Gastrocnemius medialis (tissue), 4 donors: ENCODE measurements around the gene RSPH1. TPM values are rescaled to one million over a fixed set of nuclear protein-coding genes. Genes with fewer than 3 reads are reported as not detected.

Experiments used
- ATAC-seq, 2 donors: fragments of 150-250 bp; one replicate each; pipeline ENCODE4 v1.9.1; 2016
- DNase-seq, 2 donors: peaks; one replicate each; pipeline ENCODE4 v3.0.0-alpha.2; 2019
- H3K27ac ChIP-seq, 4 donors: fragments of 200-600 bp; sonication (generic); 1 replicate in 1 of 4; 2 replicates in 3 of 4; pipeline ENCODE4 v1.5.1; 2016 to 2018; ENCODE audit warnings: mild to moderate bottlenecking in 2 of 4, moderate library complexity in 1 of 4
- H3K27me3 ChIP-seq, 3 donors: fragments of 200-600 bp; sonication (generic) in 2 of 3; 1 replicate in 1 of 3; 2 replicates in 2 of 3; pipeline versions ENCODE4 v1.5.1 to v1.6.0; 2016 to 2019; ENCODE audit warnings: mild to moderate bottlenecking in 1 of 3, moderate library complexity in 1 of 3
- H3K36me3 ChIP-seq, 2 donors: fragments of 200-600 bp; sonication (generic) in 1 of 2; one replicate each; pipeline ENCODE4 v1.5.1; 2017 to 2018
- H3K4me1 ChIP-seq, 2 donors: fragments of 200-600 bp; sonication (generic) in 1 of 2; one replicate each; pipeline ENCODE4 v1.5.1; 2016 to 2017; ENCODE audit warnings: mild to moderate bottlenecking in 2 of 2
- H3K4me3 ChIP-seq, 4 donors: fragments of 200-600 bp; sonication (generic) in 3 of 4; 1 replicate in 1 of 4; 2 replicates in 3 of 4; pipeline ENCODE4 v1.5.1; 2016 to 2019; ENCODE audit warnings: mild to moderate bottlenecking in 2 of 4
- H3K9me3 ChIP-seq, 3 donors: fragments of 200-600 bp; sonication (generic) in 2 of 3; 1 replicate in 1 of 3; 2 replicates in 2 of 3; pipeline ENCODE4 v1.5.1; 2016 to 2019
- POLR2A ChIP-seq, 2 donors: fragments of 450-650 bp; IDR thresholded peaks; one replicate each; pipeline ENCODE4 v1.6.1; 2017; ENCODE audit warnings: antibody characterized with exemption in 2 of 2, mild to moderate bottlenecking in 2 of 2, moderate library complexity in 2 of 2
- in situ Hi-C, 4 donors: fragments of 200-750 bp; cut with MboI; loops; one replicate each; pipeline versions ENCODE4 v1.15.0 to v1.8.0; 2017; ENCODE audit warnings: low sequenced_read_pairs in 4 of 4
- intact Hi-C: fragments of 100-400 bp; cut with DNase I; formaldehyde crosslinking; loops from one replicate; pipeline ENCODE4 v1.15.1; 2023; ENCODE audit warnings: low total_unique reads
- total RNA-seq, 4 donors: library from RNA; depleted of rRNA; stranded (reverse); fragments of >200 nt; gene quantifications; one replicate each; pipeline versions ENCODE4 v1.1.0 to v1.2.3, GENCODE V29; 2016
- TF ChIP-seq, protein P1 (sequence below), 5 experiments: fragments of 450-650 bp in 3 of 5; fragments of 200-600 bp in 2 of 5; sonication (generic) in 2 of 5; IDR thresholded peaks in 4 of 5; conservative IDR thresholded peaks in 1 of 5; 1 replicate in 4 of 5; 2 replicates in 1 of 5; pipeline ENCODE4 v1.5.1; 2016 to 2019; ENCODE audit warnings: antibody characterized with exemption in 5 of 5, mild to moderate bottlenecking in 3 of 5, moderate library complexity in 3 of 5

RSPH1 gene
- total RNA-seq, 4 donors from 2014 or later: 0.29 TPM; not detected in 3

DNA sequence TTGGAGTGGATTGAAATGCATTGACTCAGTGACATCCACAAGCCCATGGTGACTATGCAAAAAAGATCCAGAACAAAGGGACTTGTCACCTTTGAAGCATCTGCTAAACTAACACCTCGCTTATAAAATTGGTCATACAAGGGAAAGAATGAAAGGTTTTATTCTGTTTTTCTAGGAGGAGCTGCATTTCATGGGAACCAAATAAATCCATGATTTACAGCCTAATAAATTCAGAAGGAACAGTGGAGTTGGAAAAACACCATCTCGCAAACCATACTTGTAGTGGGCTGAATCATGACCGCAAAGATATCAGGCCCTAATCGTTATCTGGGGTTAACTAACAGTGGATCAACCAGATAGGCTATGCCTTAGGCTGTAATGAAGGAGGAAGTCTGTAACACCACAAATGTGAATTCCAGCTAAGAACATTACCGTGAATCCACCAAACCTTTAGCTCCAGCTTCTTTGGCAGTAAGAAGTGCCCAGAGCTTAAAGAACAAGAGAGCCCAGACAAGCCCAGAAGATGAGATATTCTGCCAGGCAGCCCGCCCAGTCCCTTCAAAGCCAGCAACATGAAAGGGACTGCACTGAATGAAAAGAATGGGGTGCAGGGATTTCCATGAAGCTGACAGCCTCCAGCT lies 27.4 kb downstream of the RSPH1 start:
- DNase-seq (no peak), ATAC-seq (no peak)
- Histone ChIP-seq H3K36me3 (no peaks in the 10 kb centered on the region), H3K4me3 (no peak overlapping the region), H3K27ac (no peak overlapping the region), H3K4me1 (peaks cover 9 to 12% of the 10 kb centered on the region in 2 donors), H3K9me3 (no peaks in the 10 kb centered on the region), H3K27me3 (no peaks in the 10 kb centered on the region)
- no peak for TF ChIP-seq POLR2A (IDR thresholded peaks at IDR 0.05)
- TF ChIP-seq, protein P1, sequence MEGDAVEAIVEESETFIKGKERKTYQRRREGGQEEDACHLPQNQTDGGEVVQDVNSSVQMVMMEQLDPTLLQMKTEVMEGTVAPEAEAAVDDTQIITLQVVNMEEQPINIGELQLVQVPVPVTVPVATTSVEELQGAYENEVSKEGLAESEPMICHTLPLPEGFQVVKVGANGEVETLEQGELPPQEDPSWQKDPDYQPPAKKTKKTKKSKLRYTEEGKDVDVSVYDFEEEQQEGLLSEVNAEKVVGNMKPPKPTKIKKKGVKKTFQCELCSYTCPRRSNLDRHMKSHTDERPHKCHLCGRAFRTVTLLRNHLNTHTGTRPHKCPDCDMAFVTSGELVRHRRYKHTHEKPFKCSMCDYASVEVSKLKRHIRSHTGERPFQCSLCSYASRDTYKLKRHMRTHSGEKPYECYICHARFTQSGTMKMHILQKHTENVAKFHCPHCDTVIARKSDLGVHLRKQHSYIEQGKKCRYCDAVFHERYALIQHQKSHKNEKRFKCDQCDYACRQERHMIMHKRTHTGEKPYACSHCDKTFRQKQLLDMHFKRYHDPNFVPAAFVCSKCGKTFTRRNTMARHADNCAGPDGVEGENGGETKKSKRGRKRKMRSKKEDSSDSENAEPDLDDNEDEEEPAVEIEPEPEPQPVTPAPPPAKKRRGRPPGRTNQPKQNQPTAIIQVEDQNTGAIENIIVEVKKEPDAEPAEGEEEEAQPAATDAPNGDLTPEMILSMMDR (IDR thresholded peaks at IDR 0.05 in 4 of 5, conservative IDR thresholded peaks at IDR 0.05 in 1 of 5): no peak
- in situ Hi-C loops: loop anchor here in 3 of 4 donors (25.0 kb wide), 2 partner anchors 94 to 331 kb away; no protein-coding TSS in a partner anchor
- intact Hi-C loops: no loop called here

- TF ChIP-seq, protein P1 (IDR thresholded peaks at IDR 0.05 in 4 of 5, conservative IDR thresholded peaks at IDR 0.05 in 1 of 5): peak in 4 of 5 experiments; percentile 26 to 46 (median 32)
- TF ChIP-seq POLR2A (IDR thresholded peaks at IDR 0.05): no peak
- peak overlapping the region in 3 of 4 donors; percentile 19 to 49 (median 28) for H3K27ac ChIP-seq
- intact Hi-C loops: loop anchor here (2.0 kb wide), 1 partner anchor 45 kb away; the partner anchor contains the start of gene SLC37A1
- H3K27me3 ChIP-seq: no peaks in the 10 kb centered on the region
- peaks cover 9 to 12% of the 10 kb centered on the region in 2 donors for H3K4me1 ChIP-seq
- H3K9me3 ChIP-seq: no peaks in the 10 kb centered on the region
- DNase-seq (peak in 1 of 2 donors; percentile 25), ATAC-seq (peak; percentile 78 to 85)
- in situ Hi-C loops: loop anchor here in 3 of 4 donors (25.0 kb wide), 2 partner anchors 95 to 330 kb away; no protein-coding TSS in a partner anchor
- peak overlapping the region in 2 of 4 donors; percentile 14 to 42 for H3K4me3 ChIP-seq
- no peaks in the 10 kb centered on the region for H3K36me3 ChIP-seq
Observed at GRCh38 chr21:42467140-42467983, 28.7 kb downstream of the RSPH1 start.

- intact Hi-C loops: loop anchor here (2.0 kb wide), 1 partner anchor 46 kb away; the partner anchor contains the start of gene SLC37A1
- H3K36me3 ChIP-seq: no peaks in the 10 kb centered on the region
- H3K27me3 ChIP-seq: no peaks in the 10 kb centered on the region
- peak in 1 of 2 donors; percentile 18 for ATAC-seq
- H3K9me3 ChIP-seq: no peaks in the 10 kb centered on the region
- in situ Hi-C loops: loop anchor here in 3 of 4 donors (25.0 kb wide), 2 partner anchors 96 to 329 kb away; no protein-coding TSS in a partner anchor
- H3K27ac ChIP-seq: peak overlapping the region in 2 of 4 donors; percentile 19 to 49
- TF ChIP-seq POLR2A (IDR thresholded peaks at IDR 0.05): no peak
- TF ChIP-seq, protein P1 (IDR thresholded peaks at IDR 0.05 in 4 of 5, conservative IDR thresholded peaks at IDR 0.05 in 1 of 5): no peak
- H3K4me1 ChIP-seq: peaks cover 9 to 12% of the 10 kb centered on the region in 2 donors
- peak overlapping the region in 2 of 4 donors; percentile 14 to 42 for H3K4me3 ChIP-seq
- no peak for DNase-seq
Observed at GRCh38 chr21:42466700-42467099, 29.3 kb downstream of the RSPH1 start.

DNA sequence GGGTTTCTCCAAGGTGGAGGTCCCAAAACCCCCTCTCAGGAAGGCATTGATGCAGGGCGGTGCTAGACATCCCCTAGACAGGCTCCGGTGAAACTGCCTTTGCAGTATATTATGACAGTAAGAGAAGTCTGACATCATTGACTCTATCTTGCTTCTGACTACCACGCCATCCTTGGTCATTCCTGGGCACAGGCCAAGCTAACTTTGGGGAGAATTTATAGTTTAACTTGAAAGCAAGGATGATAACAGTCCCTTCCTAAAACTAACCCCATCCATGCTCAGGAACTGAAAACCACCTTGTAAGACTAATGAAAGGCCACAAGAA lies 30.3 kb downstream of the RSPH1 start:
- no peak for DNase-seq
- H3K4me3 ChIP-seq: no peak overlapping the region
- no peaks in the 10 kb centered on the region for H3K9me3 ChIP-seq
- in situ Hi-C loops (loop anchor here in 3 of 4 donors (25.0 kb wide), 2 partner anchors 97 to 328 kb away; no protein-coding TSS in a partner anchor), intact Hi-C loops (loop anchor here (2.0 kb wide), 1 partner anchor 47 kb away; the partner anchor contains the start of gene SLC37A1)
- no peak overlapping the region for H3K27ac ChIP-seq
- no peak for ATAC-seq
- no peaks in the 10 kb centered on the region for H3K36me3 ChIP-seq
- TF ChIP-seq, protein P1 (IDR thresholded peaks at IDR 0.05 in 4 of 5, conservative IDR thresholded peaks at IDR 0.05 in 1 of 5): no peak
- TF ChIP-seq POLR2A (IDR thresholded peaks at IDR 0.05): no peak
- H3K4me1 ChIP-seq: peaks cover 9 to 12% of the 10 kb centered on the region in 2 donors
- H3K27me3 ChIP-seq: no peaks in the 10 kb centered on the region
